Calu3 (cell line): Measurements from ENCODE around the gene USP10. TPM values are rescaled to one million over a fixed set of nuclear protein-coding genes. Genes with fewer than 3 reads are reported as not detected.

Source experiments
- BruUV-seq: library from RNA; stranded (reverse); fragments of 400-500 nt; replicated peaks from 2 replicates; lab custom pipeline; 2021; lab: Mats Ljungman, UMichigan
- CTCF ChIA-PET: fragments of 300-600 bp; sonication (Branson Sonifier 250); formaldehyde crosslinking; loops from one replicate; lab custom pipeline; 2022; ENCODE audit warnings: antibody characterized with exemption; lab: Charles Lee
- DNase-seq: peaks from one replicate; pipeline ENCODE4 v3.0.0; 2022
- H3K27ac Mint-ChIP-seq: one replicate; pipeline ENCODE4 v1.8.0; 2022; ENCODE audit warnings: mixed read lengths; ENCODE audit not compliant: unreplicated experiment
- H3K27me3 Mint-ChIP-seq: one replicate; pipeline ENCODE4 v1.8.0; 2022; ENCODE audit warnings: mixed read lengths; ENCODE audit not compliant: unreplicated experiment
- H3K36me3 Mint-ChIP-seq: one replicate; pipeline ENCODE4 v1.8.0; 2022; ENCODE audit warnings: mild to moderate bottlenecking, moderate library complexity, mixed read lengths; ENCODE audit not compliant: insufficient read depth, unreplicated experiment
- H3K4me1 Mint-ChIP-seq: one replicate; pipeline ENCODE4 v1.8.0; 2022; ENCODE audit warnings: mild to moderate bottlenecking, low read depth, mixed read lengths; ENCODE audit not compliant: unreplicated experiment
- H3K4me3 Mint-ChIP-seq: one replicate; pipeline ENCODE4 v1.8.0; 2022; ENCODE audit warnings: mild to moderate bottlenecking, low read depth, moderate library complexity, mixed read lengths; ENCODE audit not compliant: unreplicated experiment
- H3K9me3 Mint-ChIP-seq: one replicate; pipeline ENCODE4 v1.8.0; 2022; ENCODE audit warnings: low read depth, mixed read lengths; ENCODE audit not compliant: unreplicated experiment
- CTCF ChIP-seq: fragments of 200-600 bp; IDR thresholded peaks from one replicate; pipeline ENCODE4 v1.8.0; 2022; ENCODE audit warnings: antibody characterized with exemption; ENCODE audit not compliant: unreplicated experiment
- intact Hi-C: fragments of 100-400 bp; cut with micrococcal nuclease; formaldehyde crosslinking; loops from one replicate; pipeline ENCODE4 v1.10.0; 2022; ENCODE audit not compliant: unreplicated experiment
- total RNA-seq: library from RNA; stranded (reverse); gene quantifications from 2 replicates; pipeline ENCODE4 v1.2.3, GENCODE V29; 2022

The USP10 gene
- total RNA-seq, 1 experiment from 2014 or later: 141 TPM

GRCh38 chr16:84806256-84806889 lies 106.6 kb downstream of the USP10 start:
- Mint-ChIP-seq H3K27me3 (peaks cover 14% of the 10 kb centered on the region), H3K4me1 (peaks cover 16% of the 10 kb centered on the region), H3K4me3 (peak overlapping the region; percentile 63), H3K36me3 (peaks cover 16% of the 10 kb centered on the region), H3K9me3 (peaks cover 2% of the 10 kb centered on the region), H3K27ac (no peak overlapping the region)
- DNase-seq: peak; percentile 76
- CTCF ChIA-PET: interaction anchor here (0.6 to 1.2 kb wide), 3 partner anchors 44 to 90 kb away, joined by 3 to 5 read pairs (median 4); no protein-coding TSS in a partner anchor
- intact Hi-C loops: no loop called here
- BruUV-seq: no TSS peak
- TF ChIP-seq CTCF: no peak

GRCh38 chr16:84806890-84807258 lies 107.1 kb downstream of the USP10 start:
- H3K4me1 Mint-ChIP-seq: peaks cover 16% of the 10 kb centered on the region
- H3K4me3 Mint-ChIP-seq: peak overlapping the region; percentile 63
- CTCF ChIA-PET: interaction anchor here (0.6 to 1.2 kb wide), 2 partner anchors 78 to 89 kb away, joined by 3 to 4 read pairs; no protein-coding TSS in a partner anchor
- intact Hi-C loops: no loop called here
- no peak for DNase-seq
- TF ChIP-seq CTCF: no peak
- H3K27me3 Mint-ChIP-seq: peaks cover 19% of the 10 kb centered on the region
- no TSS peak for BruUV-seq
- H3K9me3 Mint-ChIP-seq: peaks cover 2% of the 10 kb centered on the region
- H3K27ac Mint-ChIP-seq: no peak overlapping the region
- H3K36me3 Mint-ChIP-seq: peaks cover 16% of the 10 kb centered on the region

GRCh38 chr16:84807776-84808175 lies 108.0 kb downstream of the USP10 start:
- peaks cover 19% of the 10 kb centered on the region for H3K4me1 Mint-ChIP-seq
- no peaks in the 10 kb centered on the region for H3K9me3 Mint-ChIP-seq
- DNase-seq: no peak
- no TSS peak for BruUV-seq
- no peak for TF ChIP-seq CTCF
- peaks cover 16% of the 10 kb centered on the region for H3K36me3 Mint-ChIP-seq
- H3K4me3 Mint-ChIP-seq: no peak overlapping the region
- H3K27ac Mint-ChIP-seq: no peak overlapping the region
- CTCF ChIA-PET: no interaction called here
- peaks cover 28% of the 10 kb centered on the region for H3K27me3 Mint-ChIP-seq
- intact Hi-C loops: no loop called here

- H3K27ac Mint-ChIP-seq: no peak overlapping the region
- intact Hi-C loops: no loop called here
- H3K36me3 Mint-ChIP-seq: peaks cover 16% of the 10 kb centered on the region
- peaks cover 25% of the 10 kb centered on the region for H3K4me1 Mint-ChIP-seq
- no peaks in the 10 kb centered on the region for H3K9me3 Mint-ChIP-seq
- no peak for DNase-seq
- peaks cover 39% of the 10 kb centered on the region for H3K27me3 Mint-ChIP-seq
- no TSS peak for BruUV-seq
- H3K4me3 Mint-ChIP-seq: no peak overlapping the region
- TF ChIP-seq CTCF: no peak
- CTCF ChIA-PET: no interaction called here
Observed at GRCh38 chr16:84808826-84809225, 109.0 kb downstream of the USP10 start.
